CD4-positive, alpha-beta T cell treated with Interleukin-17A for 4 hours (primary cell): ENCODE results near the gene NME3.
"Not testable (repeated sequence)": the region's sequence is repeated elsewhere in the genome, so short reads cannot be mapped to it uniquely, and the experiment has no call there.

Experiments used
- DNase-seq: peaks from one replicate; pipeline ENCODE4 v3.0.0-alpha.2; 2020; ENCODE audit warnings: mixed read lengths

NME3 gene

DNA sequence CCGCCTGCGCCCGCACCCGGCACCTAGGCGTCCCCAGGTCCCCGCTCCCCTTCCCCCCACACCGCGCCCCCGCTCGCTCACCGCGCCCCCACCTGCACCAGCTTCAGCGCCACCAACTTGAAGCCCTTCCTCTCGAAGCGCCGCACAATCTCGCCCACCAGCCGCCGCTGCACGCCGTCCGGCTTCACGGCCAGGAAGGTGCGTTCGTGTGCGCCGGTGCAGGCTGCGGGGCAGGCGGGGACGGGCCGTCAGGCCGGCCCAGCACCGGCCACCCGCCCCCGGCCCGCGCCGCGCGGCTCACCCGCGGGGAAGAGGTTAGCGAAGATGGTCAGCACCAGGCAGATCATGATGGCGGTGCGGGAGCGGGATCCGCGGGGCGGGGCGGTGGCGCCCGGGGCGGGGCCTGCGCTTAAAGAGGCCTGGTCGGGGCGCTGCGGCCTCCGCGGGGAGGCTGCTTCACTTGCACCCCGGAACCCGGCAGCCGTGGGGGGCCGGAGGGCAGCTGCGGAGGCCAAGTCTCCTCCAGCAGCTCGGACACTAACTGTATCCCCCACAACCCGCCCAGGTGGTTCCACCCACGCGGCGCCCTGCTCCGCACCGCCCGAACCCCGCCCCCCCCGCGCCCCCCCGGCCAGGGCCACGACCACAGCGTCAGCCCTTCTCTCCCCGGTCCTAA is at the start of gene NME3:
Gene NME3 (minus strand): TSS at position 356 of the 676 bp plus-strand sequence. CDS start 9 bp downstream, at position 347.
- DNase-seq = peak; percentile 86

DNA sequence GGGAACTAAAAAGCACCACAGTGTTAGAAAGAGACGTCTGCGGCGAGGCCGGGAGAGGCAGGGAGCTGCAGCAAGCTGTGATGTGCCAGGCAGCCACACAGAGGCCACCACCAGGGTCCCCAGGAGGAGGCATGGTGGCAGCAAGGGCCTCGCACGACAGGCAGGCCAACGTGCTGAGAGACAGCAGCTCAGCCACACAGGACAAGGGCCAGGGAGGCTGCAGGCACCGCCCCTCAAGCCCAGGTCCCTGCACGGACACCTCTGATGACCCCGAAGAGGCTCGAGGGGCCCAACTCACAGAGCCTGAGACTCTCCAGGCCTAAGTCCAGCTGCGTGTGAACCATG is 49.6 kb upstream of the NME3 start:
- no peak for DNase-seq

- DNase-seq = no peak
These were observed 49.0 kb upstream of the NME3 start for GRCh38 chr16:1820096-1820945.

DNA sequence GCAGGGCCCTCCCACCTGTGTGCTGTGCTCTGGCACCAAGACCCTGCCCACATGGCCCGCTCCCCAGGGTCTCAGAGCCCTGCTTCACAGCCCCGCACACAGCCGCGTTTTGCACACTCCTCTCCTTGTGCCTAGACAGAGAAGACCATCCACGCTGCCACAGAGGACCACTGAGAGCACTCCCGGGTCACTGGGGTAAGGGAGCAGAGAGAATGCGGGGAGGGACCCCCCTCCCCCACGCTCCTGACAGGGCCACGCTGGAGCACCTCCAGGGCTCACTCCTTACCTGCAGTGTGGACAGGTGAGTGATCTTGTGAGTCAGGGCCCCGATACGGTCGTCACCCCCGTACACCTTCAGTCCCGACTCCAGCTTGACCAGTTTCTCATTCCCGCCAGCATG is 48.3 kb upstream of the NME3 start:
- DNase-seq = no peak

- no peak for DNase-seq
These were observed 47.7 kb upstream of the NME3 start for GRCh38 chr16:1818873-1819525.

GRCh38 chr16:1818204-1818872 is 47.0 kb upstream of the NME3 start:
- DNase-seq = no peak

DNA sequence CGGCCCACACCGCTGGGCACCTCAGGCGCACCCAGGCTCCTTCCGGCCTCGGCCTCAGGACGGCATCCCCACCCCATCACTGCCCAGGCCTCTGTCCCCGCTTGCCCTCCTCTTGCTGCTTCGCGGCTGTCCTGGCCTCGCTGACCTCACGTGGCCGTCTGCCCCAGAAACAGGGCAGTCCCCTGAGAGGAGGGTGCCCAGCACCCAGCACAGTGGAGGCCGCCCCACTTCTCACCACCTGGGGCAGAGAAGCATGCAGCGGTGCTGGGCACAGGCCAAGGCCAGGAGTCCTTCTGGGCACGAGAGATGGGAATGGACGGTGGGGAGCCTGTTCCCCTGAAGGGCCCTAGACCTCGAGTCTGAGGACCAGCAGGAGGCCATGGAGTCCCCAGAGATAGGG is 46.4 kb upstream of the NME3 start:
- no peak for DNase-seq

GRCh38 chr16:1817276-1817589 is 45.9 kb upstream of the NME3 start:
- DNase-seq = no peak

- no peak for DNase-seq
These were observed 45.3 kb upstream of the NME3 start for GRCh38 chr16:1816396-1817275.

DNA sequence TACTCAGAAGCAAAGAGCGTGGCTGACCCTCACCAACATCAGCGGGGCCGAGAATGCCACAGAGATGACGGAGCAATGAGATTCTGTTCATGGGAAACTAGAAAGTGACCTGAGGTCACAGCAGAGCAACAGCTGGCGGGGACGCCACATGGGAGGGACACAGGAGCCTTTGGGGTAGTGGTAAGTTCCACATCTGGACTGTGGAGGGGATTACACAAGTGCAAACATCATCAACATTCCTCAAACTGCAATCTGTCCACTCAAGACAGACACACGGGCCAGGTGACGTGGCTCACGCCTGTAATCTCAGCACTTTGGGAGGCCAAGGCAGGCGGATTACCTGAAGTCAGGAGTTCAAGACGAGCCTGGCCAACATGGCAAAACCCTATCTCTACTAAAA is 44.1 kb upstream of the NME3 start:
- DNase-seq = no peak

GRCh38 chr16:1812732-1813163 is 41.4 kb upstream of the NME3 start:
- DNase-seq = peak; percentile 68

- DNase-seq = no peak
These were observed 39.2 kb upstream of the NME3 start for GRCh38 chr16:1810536-1810935.

- no peak for DNase-seq
These were observed 38.8 kb upstream of the NME3 start for GRCh38 chr16:1810106-1810505.

GRCh38 chr16:1809281-1809801 is 38.0 kb upstream of the NME3 start:
- no peak for DNase-seq

DNA sequence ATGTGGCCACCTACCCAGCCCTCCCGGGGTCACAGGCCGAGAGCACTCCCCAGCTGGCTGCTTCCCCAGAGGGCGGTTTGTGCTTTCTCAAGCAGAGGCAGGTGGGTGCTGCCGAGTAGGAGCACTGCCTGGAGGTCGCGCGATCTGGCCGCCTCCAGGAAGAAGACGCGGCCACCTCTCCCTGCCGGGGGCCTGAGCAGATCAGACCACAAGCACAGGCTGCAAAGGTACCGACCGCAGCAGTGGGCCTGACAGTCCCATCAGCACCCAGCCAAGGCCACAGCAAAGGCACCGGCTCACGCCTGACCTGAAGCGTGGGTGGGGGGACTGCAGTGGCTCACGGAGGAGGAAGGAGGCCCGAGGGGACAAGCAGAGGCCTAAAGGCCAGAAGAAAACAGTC is 37.3 kb upstream of the NME3 start:
- no peak for DNase-seq

DNA sequence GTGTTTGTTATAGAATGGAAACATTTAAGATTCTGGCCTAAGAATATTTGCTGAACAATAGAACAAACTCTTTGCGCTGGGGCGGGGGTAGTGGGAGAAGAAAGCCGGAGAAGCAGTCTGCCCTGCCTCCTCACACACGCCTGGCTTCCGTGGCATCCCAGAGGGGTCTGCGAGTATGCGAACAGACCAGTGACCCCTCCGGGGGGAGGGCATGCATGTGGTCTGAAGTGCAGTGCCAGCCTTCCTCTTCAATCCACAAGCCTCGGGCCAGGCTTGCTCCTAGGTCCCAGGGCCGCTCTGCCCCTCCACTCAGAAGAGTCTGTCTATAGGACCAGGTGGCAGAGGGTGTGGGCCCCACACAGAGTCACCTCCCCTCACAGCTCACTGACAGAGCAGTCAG is 36.3 kb upstream of the NME3 start:
- no peak for DNase-seq

GRCh38 chr16:1800701-1801100 is 29.4 kb upstream of the NME3 start:
- DNase-seq = no peak

GRCh38 chr16:1799263-1799662 is 27.9 kb upstream of the NME3 start:
- not testable (repeated sequence) for DNase-seq

DNA sequence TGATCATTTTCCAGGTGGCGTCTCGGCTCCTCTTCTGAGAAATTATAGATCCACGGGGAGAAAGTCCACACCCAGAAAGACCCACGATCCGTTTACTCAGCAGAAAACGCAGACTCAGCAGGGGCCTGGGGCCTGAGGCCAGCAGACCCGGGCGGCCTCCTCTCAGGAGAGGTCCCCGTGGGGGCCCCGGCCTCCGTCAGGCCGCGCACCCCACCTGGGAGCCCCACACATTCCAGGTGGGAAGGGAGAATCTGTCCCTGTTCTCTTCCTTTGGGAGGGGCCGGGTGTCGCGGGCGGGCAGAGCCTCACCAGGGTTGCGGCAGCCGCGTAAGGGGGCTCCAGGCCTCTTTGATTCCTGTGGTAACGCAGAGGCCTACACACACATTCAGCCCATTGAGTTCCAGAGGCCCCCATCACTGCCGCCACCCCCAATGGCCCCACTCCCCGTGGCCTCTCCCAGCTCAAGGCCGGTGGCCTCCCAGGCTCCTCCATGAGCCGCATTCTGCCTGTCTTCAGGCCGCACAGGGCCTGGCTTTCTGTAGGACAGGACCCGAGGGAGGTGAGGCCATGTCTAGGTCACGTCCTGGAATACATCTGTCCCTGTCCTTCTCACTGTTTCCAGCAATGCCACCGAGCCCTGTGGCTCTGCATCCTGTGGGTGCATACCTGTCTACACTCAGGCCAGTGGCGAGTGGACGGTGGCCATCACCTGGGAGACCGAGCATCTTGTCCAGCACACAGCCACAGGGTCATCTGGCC is 23.7 kb upstream of the NME3 start:
- no peak for DNase-seq

DNA sequence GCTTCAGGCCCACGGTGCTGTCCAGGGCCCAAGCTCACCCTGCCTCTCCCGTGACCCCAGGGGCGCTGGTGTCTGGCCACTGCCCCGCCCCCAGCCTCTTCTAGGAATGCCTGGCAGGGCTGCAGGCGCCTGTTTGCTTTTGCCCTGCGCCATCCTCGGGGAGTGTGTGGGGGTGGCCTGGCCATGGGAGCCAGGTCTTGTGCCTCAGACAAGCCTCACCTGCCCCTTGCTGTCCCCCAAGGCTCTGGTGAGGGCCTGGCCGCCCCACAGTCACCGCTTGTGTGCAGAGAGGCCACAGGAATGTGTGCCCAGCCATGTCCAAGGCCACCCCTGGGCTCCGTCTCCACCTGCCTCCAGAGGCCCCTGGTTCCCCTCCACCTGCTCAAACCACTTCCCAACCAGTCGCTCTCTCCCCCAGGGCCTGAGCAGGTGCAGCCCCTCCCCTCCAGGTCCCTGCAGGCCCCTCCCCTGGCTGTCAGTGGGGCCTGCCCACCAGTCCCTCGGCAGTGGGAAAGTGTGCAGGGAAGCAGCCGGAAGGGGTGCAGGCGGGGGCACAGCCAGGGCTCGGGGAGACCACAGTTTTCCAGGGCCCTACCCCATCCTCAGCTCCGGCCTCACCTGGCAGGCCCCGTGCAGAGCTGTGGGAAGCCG is 23.0 kb upstream of the NME3 start:
- no peak for DNase-seq
